GM21737 (cell line): Measurements from ENCODE around the gene PRPSAP1.

Source experiments
- ATAC-seq: cut with Tn5 transposase; IDR thresholded peaks from one replicate; pipeline ENCODE4 v1.9.1; 2021; ENCODE audit warnings: mild to moderate bottlenecking, moderate library complexity; ENCODE audit not compliant: unreplicated experiment

Gene PRPSAP1, protein sequence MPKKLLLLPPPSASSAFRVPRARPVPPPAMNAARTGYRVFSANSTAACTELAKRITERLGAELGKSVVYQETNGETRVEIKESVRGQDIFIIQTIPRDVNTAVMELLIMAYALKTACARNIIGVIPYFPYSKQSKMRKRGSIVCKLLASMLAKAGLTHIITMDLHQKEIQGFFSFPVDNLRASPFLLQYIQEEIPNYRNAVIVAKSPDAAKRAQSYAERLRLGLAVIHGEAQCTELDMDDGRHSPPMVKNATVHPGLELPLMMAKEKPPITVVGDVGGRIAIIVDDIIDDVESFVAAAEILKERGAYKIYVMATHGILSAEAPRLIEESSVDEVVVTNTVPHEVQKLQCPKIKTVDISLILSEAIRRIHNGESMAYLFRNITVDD

DNA sequence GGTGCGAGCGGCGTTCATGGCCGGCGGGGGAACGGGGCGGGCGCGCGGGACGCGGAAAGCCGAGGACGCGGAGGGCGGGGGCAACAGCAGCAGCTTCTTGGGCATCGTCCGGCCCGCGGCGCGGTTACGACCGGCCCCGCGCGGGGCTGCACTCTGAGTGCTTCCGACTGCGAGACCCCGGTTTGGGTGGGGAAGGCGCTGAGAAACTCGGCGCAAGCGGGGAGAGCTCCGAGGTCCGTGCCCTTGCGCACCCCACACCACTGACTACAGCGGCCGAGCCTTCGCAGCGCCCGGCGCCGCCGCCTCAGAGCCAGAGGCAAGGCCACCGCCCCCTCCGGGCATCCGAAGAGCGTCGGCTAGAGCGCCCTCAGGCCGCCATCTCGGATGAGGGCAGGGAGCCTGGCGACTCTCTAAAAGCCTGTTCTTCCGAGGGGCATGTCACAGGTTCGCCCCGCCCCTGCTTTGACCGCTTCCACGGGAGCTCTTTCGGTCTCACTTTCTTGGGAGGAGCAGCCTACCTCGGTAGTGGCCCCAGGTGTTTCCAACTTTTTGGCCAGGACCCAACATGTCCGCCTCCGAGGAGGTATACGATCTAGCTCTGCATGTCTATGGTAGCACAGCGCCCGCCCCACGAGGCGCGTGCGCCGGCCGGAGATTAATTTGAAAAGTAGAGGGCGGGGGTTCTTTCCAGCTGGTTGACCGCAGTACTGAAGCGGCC is at the start of gene PRPSAP1:
TSS of gene PRPSAP1 (minus strand) at position 318 of the 718 bp plus-strand sequence. CDS start at position 105, 213 bp downstream.
- ATAC-seq, result peak; percentile 87

DNA sequence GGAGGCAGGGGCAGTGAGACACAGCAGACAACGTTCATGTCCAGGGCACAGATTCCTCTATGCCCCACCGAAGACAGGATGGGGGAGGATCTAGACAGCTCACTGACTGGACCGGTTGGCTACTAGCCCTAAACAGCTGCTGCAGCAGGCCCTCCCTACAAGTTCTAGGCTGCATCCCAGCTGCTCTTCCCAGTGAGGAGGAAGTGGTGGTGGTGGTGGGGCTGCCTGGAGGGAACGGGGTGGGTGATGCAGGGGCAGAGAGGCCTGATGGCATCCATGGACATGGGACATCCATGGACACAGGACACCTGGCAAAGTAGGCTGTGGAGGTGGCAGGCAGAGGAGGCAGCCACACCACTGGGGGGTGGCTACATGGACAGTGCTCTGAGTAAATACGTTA is 49.0 kb upstream of the PRPSAP1 start:
- ATAC-seq, result no peak

DNA sequence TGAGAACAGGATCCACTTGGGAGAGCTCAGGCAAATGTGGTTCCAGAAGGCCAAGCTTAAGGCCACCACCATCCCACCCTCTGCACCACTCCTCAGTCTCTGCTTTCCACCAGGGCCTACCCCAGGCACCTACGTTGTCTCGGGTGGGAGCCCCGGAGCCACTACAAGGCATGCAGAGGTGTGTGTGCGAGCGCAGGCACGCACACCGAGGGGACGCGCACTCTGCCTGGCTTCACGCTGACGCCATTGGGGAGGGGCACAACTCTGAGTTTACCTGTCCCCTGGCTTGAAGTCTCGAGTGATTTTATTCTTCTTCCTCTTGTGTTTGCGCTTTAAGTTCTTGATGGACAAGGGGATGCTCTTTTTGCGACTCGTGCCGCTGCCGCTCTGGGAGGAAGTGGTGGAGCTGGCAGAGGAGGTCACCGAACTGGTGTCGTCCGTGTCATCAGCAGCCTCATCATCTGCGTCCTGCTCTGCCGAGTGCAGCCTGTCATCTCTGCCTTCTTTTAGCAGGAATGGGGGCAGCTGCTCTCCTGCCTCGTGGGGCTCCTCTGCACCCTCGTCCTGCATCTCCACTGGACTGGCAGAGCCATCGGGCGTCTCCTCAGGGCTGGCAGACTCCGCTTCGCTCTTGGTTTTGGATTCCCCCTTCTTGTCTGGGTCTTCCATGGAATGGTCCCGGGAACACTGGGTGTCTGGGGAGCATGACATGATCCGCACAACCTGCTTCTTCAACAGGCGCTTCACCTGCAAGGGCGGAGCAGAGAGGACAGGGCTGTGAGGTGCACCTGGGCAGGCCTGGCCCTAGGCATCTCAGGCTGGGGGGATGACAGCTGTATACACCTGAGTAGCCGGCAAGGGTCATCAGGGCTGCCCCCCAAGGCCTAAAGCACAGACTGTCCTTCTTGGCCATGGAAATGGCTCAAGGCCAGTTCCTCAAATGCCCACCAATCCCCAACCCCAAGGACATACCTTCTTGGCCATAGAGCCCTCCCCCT is 45.8 kb upstream of the PRPSAP1 start:
- ATAC-seq, result no peak

DNA sequence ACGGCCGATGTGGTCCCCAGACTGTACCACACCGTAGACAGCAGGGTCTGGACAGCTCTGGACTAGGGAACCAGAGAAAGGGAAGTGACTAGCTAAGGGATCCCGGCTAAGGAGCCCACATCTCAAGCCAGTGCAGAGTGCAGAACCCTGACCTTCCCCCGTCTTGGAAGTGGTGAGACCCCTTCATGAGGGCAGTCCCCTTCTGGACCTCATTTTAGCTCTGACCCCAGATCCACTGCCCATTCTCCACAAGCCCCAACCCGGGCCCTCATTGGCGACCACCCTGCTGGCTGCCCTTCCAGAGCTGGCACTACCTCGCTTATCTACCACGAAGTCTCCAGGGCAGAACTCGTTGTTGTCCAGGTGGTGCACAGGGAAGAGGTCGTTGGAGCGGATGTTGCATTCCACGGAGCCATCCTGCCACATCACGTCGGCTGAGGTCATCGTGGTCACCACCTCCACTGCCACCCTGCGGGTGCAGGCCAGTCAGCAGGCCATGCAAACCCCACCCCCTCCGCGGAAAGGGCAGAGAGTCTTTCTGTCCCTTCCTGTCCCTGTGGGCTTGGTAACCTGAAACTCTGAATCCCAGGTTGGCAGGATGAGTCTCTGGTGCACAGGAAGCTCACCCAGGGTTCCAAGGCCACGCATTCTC is 44.9 kb upstream of the PRPSAP1 start:
- ATAC-seq, result no peak

DNA sequence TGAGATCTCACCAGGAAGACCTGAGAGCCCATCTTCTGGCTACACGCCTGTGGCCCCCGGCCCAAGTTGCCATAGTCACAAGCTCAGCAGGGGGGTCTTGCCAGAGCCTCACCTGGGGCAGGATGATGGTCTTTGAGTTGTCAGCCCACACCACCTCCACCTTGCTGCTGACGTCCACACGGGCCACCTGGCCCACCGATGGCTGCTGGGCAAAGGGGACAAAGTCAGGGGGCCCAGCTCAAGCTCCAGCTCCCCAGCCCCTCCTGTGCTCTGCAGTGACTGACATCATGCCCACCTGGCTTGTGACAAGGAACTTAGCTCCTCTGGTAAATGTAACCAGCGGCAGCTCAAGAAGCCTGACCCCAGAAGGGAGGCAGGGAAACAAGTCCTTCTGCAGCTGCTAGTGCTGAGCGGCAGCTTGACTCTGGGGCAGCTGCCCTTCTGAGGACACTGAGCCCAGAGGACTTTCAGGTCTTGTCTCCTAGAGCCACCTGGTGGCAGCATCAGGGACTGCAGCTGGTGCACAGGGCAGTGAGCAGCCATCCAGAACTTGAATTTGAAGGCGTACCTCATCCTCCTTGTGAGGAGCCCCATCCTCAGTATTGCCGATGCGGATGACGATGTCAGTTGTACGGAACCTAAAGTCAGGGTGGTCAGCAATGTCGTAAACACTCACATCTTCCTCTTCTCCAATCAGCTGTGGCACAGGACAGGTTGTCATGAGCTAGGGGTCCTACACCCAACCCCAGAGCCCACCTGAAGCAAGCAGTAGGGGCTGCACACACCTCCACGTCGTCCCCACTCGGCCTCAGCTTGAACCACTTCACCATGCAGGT is 44.2 kb upstream of the PRPSAP1 start:
- ATAC-seq, result no peak

DNA sequence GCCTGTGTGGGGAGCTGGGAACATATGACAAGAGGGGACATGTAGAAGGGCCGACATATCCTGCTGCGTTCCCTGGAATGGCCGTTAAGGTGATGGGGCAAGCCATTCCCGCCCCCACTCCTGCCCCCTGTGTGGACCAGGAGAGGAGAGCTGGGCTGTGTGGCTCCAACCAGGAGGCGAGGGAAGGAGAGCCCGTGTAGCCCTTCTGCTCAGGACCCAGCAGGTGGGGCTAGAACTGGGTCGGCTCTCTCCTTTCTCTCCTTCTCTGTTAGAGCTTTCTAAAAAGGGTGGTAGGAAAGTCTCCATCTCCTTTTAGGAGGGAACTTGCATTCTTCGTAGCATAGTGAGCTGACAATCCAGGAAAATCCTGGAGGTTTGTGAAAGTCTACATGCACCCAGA is 43.5 kb upstream of the PRPSAP1 start:
- ATAC-seq, result no peak

DNA sequence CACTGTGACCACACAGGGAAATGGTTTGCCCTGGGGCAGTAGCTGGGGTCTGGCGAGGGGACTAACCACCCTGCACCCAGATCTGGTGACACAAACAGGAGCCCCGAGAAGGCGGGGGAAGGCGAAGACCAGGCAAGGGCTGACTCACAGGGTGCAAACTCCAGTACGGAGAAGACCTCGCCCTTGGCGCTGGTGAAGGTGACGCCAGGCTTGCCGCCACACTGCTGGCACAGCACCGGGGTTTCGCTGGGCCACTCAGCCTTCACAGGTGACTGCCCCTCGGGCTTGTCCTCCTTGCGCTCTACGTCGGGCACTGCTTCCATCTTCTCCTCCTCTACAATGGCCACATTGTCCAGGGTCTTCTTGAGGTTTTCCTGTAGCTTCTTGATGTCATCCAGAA is 42.3 kb upstream of the PRPSAP1 start:
- no peak for ATAC-seq

DNA sequence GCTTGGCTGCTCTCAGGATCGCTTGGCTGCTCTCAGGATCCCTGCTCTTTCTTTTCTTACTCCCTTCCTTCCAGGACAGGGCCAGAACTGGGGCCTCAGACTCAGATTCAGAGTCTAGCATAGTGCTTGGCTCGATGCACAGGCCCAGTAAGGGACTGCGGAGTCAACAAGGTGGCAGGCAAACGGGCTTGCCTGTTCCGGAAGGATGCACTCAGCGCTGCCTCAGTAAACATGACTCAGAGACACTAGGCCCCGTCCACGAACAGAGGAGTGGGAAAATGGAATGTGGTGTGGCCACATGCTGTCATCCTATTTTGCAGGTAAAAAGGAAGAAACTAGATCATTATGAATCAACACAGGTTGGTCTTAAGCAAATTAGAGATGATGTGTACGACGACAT is 40.5 kb upstream of the PRPSAP1 start:
- no peak for ATAC-seq

DNA sequence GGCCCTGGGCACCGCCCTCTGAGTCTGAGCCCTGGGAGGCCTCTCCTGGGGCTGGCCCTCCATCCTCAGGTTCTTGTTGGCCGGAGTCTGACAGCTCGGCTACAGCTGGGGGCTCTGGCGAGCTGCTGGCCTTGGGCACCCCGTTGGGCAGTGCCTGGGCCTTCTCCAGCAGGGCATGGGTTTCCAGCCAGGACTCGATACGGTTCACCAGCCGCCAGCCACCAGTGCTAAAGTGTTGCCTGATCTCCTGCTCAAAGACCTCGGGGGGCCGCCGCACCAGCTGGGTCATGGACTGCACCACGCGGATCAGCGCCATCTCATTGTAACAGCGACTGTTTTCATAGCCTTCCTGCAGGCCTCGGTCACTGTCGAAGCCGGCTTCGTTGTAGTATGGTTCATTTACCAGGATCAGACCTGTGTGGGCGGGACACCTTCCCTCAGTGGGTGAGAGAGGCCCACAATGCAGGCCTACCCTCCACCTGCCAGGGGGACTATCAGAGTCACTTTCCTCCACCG is 37.5 kb upstream of the PRPSAP1 start:
- no peak for ATAC-seq

DNA sequence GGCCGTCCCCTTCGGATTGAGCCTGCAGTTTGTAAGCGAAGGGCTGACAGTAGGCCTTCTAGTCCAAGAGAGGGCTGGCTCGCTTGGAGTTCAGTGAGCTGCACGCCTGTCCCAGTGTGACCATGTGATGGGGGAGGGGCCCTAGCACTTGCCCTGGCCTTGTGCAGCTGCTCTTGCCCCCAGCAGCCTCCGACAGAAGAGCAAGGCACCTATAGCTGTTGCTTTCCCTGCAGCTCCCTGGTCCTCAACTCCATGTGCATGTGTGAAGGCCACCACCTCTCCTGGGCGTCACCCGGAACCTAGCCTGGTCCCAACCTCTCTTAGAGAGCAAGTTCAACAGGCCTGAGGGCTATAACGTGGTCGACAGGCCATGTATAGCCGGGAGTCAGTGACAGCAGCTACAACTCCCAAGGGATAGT is 36.3 kb upstream of the PRPSAP1 start:
- no peak for ATAC-seq

DNA sequence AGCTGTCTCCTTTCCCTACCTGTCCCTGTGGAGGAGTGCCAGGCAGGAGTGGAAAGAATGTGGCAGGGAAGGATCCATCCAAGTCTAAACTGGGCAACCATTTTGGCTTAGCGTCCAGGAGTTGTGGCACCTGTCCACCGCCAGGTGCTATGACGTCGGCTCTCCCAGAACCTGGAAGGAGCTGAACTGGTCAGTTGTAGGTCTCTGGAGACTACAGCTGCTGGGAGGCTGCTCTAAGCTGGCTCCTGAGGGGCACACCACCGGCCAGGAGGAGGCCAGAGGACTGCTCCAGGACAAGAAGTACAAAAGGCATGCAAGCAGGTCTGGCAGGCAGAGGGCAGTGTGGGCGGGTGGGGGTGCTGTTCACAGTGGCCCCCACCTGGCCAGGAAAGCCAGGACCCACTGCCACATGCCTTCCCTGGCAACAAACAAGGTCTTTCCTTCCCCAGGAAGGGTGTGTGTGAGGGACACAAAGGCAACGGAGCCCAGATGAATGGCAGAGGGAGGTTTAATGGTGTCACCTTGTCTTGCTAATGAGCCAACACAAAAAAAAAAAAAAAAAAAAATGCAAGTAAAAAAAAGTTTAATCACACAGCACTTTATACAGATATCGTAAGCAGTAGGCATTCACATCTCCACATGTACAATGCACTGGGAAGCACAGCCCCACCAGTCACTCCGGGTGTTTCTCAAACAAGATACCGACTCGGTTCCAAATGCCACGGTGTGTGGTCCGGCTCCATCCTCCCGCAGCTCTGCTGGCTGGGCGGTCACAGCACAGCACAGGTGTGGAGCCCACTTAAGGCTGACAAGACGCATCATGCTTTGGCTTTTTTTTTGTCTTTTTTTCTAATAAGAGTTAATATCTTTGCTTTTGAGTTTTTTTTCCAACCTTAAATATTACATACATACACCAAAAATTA is 35.5 kb upstream of the PRPSAP1 start:
- ATAC-seq, result no peak

DNA sequence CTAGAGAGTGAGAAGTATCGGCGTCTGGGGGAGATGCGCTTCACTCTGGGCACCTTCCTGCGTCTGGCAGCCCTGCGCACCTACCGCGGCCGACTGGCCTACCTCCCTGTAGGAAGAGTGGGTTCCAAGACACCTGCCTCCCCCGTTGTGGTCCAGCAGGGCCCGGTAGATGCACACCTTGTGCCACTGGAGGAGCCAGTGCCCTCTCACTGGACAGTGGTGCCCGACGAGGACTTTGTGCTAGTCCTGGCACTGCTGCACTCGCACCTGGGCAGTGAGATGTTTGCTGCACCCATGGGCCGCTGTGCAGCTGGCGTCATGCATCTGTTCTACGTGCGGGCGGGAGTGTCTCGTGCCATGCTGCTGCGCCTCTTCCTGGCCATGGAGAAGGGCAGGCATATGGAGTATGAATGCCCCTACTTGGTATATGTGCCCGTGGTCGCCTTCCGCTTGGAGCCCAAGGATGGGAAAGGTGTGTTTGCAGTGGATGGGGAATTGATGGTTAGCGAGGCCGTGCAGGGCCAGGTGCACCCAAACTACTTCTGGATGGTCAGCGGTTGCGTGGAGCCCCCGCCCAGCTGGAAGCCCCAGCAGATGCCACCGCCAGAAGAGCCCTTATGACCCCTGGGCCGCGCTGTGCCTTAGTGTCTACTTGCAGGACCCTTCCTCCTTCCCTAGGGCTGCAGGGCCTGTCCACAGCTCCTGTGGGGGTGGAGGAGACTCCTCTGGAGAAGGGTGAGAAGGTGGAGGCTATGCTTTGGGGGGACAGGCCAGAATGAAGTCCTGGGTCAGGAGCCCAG is 33.5 kb upstream of the PRPSAP1 start:
- ATAC-seq, result no peak

DNA sequence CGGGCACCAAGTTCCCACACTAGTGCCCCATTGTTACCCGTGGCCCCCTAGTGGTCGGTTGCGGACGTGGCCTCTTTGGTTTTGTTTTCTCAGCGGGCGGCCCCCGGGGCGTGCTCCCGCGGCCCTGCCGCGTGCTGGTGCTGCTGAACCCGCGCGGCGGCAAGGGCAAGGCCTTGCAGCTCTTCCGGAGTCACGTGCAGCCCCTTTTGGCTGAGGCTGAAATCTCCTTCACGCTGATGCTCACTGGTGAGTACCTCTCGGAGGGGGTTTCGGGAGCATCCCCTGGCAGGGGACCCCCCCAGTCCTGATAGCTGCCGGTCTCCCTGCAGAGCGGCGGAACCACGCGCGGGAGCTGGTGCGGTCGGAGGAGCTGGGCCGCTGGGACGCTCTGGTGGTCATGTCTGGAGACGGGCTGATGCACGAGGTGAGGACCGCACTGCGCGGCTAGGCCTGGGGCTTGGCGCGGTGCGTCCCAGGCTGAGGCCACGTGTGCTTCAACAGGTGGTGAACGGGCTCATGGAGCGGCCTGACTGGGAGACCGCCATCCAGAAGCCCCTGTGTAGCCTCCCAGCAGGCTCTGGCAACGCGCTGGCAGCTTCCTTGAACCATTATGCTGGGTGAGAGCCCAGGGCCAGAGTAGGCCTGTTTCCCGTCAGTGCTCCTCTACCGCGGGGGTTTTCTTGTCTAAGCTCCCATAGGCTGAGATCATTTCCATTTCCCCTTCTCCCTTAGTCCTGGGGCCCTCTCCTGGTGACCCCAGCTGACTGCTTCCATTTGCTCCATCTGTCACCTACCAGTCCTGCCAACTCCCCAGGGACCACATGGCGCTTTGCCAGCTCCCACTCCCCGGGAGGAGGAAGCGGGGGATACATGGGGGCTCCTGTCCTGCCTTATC is 32.4 kb upstream of the PRPSAP1 start:
- no peak for ATAC-seq

DNA sequence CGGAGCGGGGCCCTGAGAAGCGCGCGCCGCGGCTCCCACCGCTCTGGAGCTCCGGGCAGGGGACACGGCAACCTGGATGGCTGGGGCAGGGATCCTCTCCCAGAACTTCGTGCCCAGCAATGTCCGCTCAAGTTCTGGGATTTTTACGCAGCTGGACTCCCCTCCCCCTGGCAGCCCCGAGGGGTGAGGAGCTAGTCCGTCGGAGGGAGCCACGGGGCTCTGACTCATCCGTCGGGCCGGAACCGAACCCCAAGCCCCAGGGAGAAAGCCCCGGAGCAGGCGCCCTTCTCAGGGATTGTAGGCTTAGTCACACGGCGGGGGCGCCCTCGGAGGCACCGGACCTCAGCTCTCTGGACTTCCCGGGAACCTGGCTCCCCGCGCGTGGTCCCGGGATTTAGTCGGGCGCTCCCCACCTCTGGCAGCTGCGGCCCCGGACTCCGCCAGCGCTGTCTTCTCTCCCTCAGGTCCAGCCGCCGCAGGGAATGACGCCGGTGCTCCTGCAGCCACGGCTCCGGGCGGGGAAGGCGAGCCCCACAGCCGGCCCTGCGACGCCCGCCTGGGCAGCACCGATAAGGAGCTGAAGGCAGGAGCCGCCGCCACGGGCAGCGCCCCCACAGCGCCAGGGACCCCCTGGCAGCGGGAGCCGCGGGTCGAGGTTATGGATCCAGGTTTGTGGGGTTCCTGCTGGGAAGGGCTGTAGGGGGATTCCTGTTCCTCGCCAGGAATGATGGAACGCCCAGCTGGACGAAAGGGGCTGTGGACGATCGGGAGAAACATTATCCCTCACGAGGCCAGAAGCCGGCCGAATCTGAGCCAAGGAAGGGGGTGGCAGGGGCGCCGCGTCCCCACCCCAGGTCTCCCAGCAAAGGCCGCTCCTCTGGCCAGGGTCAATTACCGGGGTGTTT is 31.5 kb upstream of the PRPSAP1 start:
- no peak for ATAC-seq

DNA sequence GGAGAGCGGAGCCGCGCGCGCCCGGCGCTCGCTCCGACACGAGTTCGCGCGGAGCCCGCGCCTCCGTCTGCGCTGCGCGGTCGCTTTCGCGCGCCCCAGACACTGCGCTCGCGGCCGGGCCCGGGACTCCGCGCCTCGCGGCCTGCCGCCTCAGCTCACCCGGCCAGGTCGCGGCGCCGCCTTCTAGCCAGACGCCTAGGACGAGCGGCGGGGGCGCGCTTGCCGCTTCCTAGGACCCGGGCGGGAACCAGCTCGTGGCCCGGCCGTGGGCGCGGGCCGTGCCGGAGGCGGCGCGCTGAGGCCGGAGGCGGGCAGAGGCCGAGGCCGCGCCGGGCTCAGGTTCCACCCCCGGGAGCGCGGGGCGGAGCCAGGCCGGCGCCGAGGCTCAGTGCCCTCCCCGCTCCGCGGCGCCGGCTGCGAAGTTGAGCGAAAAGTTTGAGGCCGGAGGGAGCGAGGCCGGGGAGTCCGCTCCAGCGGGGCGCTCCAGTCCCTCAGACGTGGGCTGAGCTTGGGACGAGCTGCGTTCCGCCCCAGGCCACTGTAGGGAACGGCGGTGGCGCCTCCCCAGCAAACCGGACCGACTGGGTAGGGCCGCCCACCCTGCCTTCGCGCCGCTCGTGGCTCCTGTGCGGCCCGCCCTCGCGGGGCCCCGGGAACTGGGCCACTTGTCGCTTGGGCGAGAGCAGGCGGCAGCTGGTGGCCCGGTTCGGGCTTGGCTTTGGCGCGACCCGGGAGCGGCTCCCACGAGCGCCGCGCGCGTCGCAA is 30.7 kb upstream of the PRPSAP1 start, which contains the start of gene SPHK1:
TSS of gene SPHK1 (plus strand) at position 388 of the 765 bp plus-strand sequence. CDS start 1,036 bp downstream, outside the sequence.
- no peak for ATAC-seq
